ES-I3 (cell line): Measurements from ENCODE around the gene KYAT1.
A peak's percentile ranks its signal among the peaks of the same experiment; 100 is the strongest.
"Not testable (repeated sequence)": the region's sequence is repeated elsewhere in the genome, so short reads cannot be mapped to it uniquely, and the experiment has no call there.

ENCODE experiments used
- H3K36me3 ChIP-seq: 2 replicates; pipeline ENCODE4 v1.6.1; 2013; ENCODE audit warnings: mild to moderate bottlenecking, low read length, control low read depth, moderate library complexity; ENCODE audit not compliant: insufficient read depth
- H3K4me1 ChIP-seq: 2 replicates; pipeline ENCODE4 v1.6.1; 2013; ENCODE audit warnings: mild to moderate bottlenecking, control low read depth, low read length; ENCODE audit not compliant: insufficient read depth
- H3K9ac ChIP-seq: 2 replicates; pipeline ENCODE4 v1.6.1; 2013; ENCODE audit warnings: low read depth, mild to moderate bottlenecking, low read length, moderate library complexity
- H3K9me3 ChIP-seq: 2 replicates; pipeline ENCODE4 v1.6.1; 2013; ENCODE audit warnings: mild to moderate bottlenecking, low read length, moderate library complexity; ENCODE audit not compliant: control insufficient read depth, insufficient read depth

Gene KYAT1

GRCh38 chr9:128851024-128851423, 30.7 kb downstream of the KYAT1 start:
- not testable (repeated sequence) for H3K4me1 ChIP-seq, H3K9ac ChIP-seq, H3K9me3 ChIP-seq, H3K36me3 ChIP-seq

GRCh38 chr9:128847803-128848202, 33.9 kb downstream of the KYAT1 start:
- Histone ChIP-seq H3K4me1 (no peaks in the 10 kb centered on the region), H3K9ac (no peak overlapping the region), H3K36me3 (peaks cover 3% of the 10 kb centered on the region; the same call in 1 of the 2 replicates), H3K9me3 (no peaks in the 10 kb centered on the region; the same call in 1 of the 2 replicates)

GRCh38 chr9:128846680-128847030, 35.1 kb downstream of the KYAT1 start:
- Histone ChIP-seq H3K4me1 (no peaks in the 10 kb centered on the region), H3K36me3 (peaks cover 3% of the 10 kb centered on the region; the same call in 1 of the 2 replicates), H3K9ac (no peak overlapping the region), H3K9me3 (no peaks in the 10 kb centered on the region; the same call in 1 of the 2 replicates)

- H3K4me1 ChIP-seq: no peaks in the 10 kb centered on the region
- H3K36me3 ChIP-seq: peaks cover 3% of the 10 kb centered on the region; the same call in 1 of the 2 replicates
- H3K9me3 ChIP-seq: no peaks in the 10 kb centered on the region; the same call in 1 of the 2 replicates
- H3K9ac ChIP-seq: no peak overlapping the region
Measured at GRCh38 chr9:128845186-128845931, 36.4 kb downstream of the KYAT1 start.

GRCh38 chr9:128843171-128843570, 38.6 kb downstream of the KYAT1 start:
- not testable (repeated sequence) for H3K9ac ChIP-seq, H3K36me3 ChIP-seq, H3K9me3 ChIP-seq, H3K4me1 ChIP-seq

GRCh38 chr9:128841694-128842492, 39.9 kb downstream of the KYAT1 start:
- H3K9me3 ChIP-seq: no peaks in the 10 kb centered on the region
- peaks cover 3% of the 10 kb centered on the region; the same call in 1 of the 2 replicates for H3K36me3 ChIP-seq
- H3K9ac ChIP-seq: no peak overlapping the region
- H3K4me1 ChIP-seq: no peaks in the 10 kb centered on the region

- Histone ChIP-seq H3K4me1 (no peaks in the 10 kb centered on the region), H3K36me3 (peaks cover 3% of the 10 kb centered on the region; the same call in 1 of the 2 replicates), H3K9me3 (no peaks in the 10 kb centered on the region), H3K9ac (no peak overlapping the region)
Measured at GRCh38 chr9:128840524-128840923, 41.2 kb downstream of the KYAT1 start.

GRCh38 chr9:128838338-128838737, 43.4 kb downstream of the KYAT1 start:
- Histone ChIP-seq H3K9me3 (no peaks in the 10 kb centered on the region), H3K9ac (no peak overlapping the region), H3K36me3 (peaks cover 2% of the 10 kb centered on the region; the same call in 1 of the 2 replicates), H3K4me1 (no peaks in the 10 kb centered on the region)

- Histone ChIP-seq H3K36me3 (peaks cover 6% of the 10 kb centered on the region; the same call in 1 of the 2 replicates), H3K9me3 (no peaks in the 10 kb centered on the region), H3K4me1 (no peaks in the 10 kb centered on the region), H3K9ac (no peak overlapping the region)
Measured at GRCh38 chr9:128836509-128837145, 45.1 kb downstream of the KYAT1 start.

GRCh38 chr9:128835246-128836210, 46.2 kb downstream of the KYAT1 start:
- Histone ChIP-seq H3K9me3 (no peaks in the 10 kb centered on the region), H3K36me3 (peaks cover 6% of the 10 kb centered on the region; the same call in 1 of the 2 replicates), H3K4me1 (no peaks in the 10 kb centered on the region), H3K9ac (no peak overlapping the region)

- Histone ChIP-seq H3K36me3 (peaks cover 6% of the 10 kb centered on the region; the same call in 1 of the 2 replicates), H3K4me1 (no peaks in the 10 kb centered on the region), H3K9me3 (no peaks in the 10 kb centered on the region), H3K9ac (no peak overlapping the region)
Measured at GRCh38 chr9:128833696-128834095, 48.1 kb downstream of the KYAT1 start.

- H3K4me1 ChIP-seq: no peaks in the 10 kb centered on the region
- H3K36me3 ChIP-seq: peaks cover 12% of the 10 kb centered on the region; the same call in 1 of the 2 replicates
- peak within 1 kb of the TSS; percentile 82 for H3K9ac ChIP-seq
- no peaks in the 10 kb centered on the region for H3K9me3 ChIP-seq
Measured at GRCh38 chr9:128829477-128830251, 52.1 kb downstream of the KYAT1 start, which contains the start of gene SPOUT1. Gene SPOUT1 (minus strand): TSS chr9:128829794. CDS start chr9:128829780, 14 bp downstream.
